Mucosa of gallbladder (tissue), 1 donor: ENCODE data around the gene KIRREL2. TPM values are rescaled to one million over a fixed set of nuclear protein-coding genes. Genes with fewer than 3 reads are reported as not detected.
A peak's percentile ranks its signal among the peaks of the same experiment; 100 is the strongest.

ENCODE experiments used
- DNase-seq: peaks from one replicate; pipeline ENCODE4 v3.0.0-alpha.2; 2020; ENCODE audit warnings: low spot score
- total RNA-seq: library from RNA; stranded (reverse); gene quantifications from one replicate; pipeline ENCODE4 v1.2.1, GENCODE V29; 2021
- donor health status: DM: no; HTN: no; CAD: no.

Gene KIRREL2
- total RNA-seq, 1 donor from 2014 or later: 0.12 TPM

DNA sequence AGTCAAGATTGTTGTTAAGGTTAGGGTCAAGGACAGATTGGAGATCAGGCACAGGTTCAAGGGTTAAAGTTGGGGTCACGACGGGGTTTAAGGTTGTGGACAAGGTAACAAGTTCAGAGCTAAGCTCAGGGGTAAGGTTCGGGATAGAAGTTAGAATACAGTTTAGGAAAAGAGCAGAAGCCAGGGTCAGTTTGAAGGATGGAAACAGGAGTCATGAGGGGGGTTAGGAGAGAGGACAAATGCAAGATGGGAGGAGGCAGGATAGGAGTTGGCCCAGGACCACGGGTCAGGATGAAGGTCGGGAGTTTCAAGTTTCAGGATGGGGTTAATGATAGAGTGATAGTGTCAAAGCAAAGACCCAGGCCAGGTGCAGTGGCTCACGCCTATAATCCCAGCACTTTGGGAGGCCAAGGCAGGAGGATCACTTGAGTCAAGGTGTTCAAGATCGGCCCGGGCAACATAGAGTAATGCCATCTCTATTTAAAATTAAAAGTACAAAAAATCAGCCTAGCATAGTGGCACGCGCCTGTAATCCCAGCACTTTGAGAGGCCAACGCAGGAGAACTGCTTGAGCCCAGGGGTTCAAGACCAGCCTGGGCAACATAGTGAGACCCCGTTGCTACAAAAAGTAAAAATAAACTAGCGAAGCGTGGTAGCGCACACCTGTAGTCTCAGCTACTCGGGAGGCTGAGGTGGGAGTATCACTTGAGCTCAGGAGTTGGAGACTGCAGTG lies 12.1 kb upstream of the KIRREL2 start:
- no peak for DNase-seq

DNA sequence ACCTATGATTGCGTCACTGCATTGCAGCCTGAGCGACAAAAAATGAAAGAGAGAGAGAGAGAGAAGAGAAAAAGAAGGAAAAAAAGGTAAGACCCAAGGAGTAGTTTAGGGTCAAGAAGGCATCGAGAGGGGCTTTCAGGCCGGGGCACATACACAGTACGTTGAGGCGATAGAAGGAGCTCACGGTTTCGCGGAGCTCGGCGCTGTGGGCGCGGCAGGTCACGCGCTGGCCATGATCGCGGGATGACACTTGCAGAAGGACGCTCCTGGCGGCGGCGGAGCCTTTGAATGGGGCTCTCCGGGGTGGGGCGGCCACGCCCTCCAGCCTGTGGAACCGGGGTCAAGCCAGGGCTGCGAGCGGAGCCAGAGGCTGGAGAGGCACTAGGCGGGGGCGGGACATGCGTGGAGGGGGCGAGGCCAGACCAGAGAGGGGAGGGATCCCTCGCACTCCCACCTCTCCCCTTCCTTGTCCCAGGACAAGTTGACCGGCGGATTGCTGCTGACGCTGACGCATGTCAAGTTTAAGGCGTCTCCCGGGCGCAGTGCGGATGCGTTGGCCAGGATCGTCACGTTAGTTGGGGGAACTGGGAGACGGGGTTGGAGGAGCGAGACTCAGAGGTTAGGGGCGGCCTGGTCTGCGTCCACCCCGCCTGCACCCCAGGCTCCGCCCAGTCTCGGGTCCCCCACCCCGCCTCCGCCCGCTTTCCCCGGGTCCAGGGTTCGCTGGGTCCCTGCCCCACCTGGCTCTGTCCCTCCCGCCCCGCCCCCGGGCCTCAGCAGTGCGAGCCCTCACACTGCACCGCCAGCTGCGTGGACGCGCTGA lies 11.3 kb upstream of the KIRREL2 start:
- no peak for DNase-seq

- no peak for DNase-seq
Measured at GRCh38 chr19:35846038-35846668, 10.6 kb upstream of the KIRREL2 start.

GRCh38 chr19:35847911-35848310 lies 8.8 kb upstream of the KIRREL2 start:
- DNase-seq: no peak

DNA sequence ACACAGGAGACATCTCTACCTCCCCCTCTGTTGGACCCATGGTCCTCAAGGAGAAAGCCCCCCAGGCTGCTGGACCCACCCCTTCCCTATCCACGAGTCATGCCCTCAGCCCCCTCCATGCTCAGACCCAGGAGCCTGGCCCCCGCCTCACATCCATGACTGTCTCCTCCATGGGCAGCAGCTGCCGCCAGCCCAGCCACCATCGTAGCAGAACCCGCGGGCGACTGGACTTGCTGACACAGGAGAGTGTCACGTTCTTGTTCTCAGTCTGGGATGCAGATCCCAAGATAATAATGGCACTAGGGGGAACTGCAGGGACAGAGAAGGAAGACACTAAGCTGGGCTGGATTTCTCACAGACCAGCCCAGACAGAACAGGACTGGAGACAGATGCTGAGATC lies 8.2 kb upstream of the KIRREL2 start:
- no peak for DNase-seq

DNA sequence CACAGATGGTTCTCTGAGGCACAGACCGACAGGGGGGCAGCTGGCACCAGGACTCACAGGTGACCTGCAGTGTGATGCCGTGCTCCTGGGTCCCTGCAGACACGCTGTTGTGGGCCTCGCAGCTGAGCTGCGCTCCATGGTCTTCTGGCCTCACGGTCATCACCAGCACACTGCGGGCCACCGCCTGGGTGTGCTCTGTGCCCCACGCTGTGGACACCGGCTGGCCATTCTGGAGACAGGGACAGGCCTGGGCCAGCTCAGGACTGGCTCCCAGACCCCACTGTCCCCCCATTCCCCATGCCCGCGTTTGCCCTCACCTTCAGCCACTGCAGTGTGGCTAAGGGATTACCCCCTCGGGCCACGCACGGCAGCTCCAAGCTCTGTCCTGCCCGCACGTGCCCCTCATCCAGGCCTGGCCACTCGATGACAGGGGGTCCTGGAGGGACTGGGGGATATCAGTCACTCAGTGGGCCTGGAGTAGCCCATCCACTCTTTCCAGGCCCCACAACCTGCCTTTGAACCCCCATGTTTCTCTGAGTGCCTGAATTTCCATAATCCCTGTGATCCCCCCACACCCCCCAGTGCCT lies 7.7 kb upstream of the KIRREL2 start:
- DNase-seq: no peak

GRCh38 chr19:35851213-35852028 lies 5.3 kb upstream of the KIRREL2 start:
- no peak for DNase-seq

DNA sequence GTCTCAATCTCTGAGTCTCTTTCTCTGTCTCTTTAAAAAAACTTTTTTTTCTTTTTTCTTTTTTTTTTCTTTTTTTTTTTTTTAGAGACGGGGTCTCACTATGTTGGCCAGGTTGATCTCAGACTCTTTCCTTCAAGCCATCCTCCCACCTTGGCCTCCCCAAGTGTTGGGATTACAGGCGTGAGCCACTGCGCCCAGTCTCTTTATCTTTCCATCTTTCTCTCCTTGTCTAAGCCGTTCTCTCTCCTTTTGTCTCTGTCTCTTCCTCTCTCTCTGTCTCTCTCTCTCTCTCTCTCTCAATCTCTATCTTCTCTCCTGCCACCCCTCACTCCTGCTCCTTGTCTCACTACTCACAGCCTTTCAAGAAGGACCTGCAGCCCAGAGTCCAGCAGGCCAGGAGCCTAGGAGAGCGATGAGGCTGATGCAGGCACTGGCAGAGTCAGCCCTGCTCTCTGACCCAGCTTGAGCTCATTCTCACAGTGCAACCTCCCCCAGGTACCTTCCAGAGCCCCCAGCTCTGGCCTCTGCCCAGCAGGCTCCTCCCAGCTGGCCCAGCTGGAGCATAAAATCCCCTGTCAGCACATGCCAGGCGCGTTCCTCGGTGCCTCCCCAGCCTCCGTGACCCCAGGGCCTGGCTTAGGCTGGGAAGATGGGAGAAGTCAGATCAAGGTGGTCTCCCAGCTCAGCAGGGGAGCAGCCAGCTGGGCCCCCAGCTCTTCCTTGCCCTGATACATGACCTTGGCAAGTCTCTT lies 4.5 kb upstream of the KIRREL2 start, which contains the start of gene NPHS1:
TSS of gene NPHS1 (minus strand) at position 476 of the 752 bp plus-strand sequence. CDS start 667 bp downstream, outside the sequence.
- no peak for DNase-seq

- DNase-seq: no peak
Measured at GRCh38 chr19:35853038-35853756, 3.5 kb upstream of the KIRREL2 start.

GRCh38 chr19:35858311-35858710 lies 1.6 kb downstream of the KIRREL2 start:
- no peak for DNase-seq

- no peak for DNase-seq
Measured at GRCh38 chr19:35859414-35859813, 2.7 kb downstream of the KIRREL2 start.

- no peak for DNase-seq
Measured at GRCh38 chr19:35860436-35860817, 3.7 kb downstream of the KIRREL2 start.

DNA sequence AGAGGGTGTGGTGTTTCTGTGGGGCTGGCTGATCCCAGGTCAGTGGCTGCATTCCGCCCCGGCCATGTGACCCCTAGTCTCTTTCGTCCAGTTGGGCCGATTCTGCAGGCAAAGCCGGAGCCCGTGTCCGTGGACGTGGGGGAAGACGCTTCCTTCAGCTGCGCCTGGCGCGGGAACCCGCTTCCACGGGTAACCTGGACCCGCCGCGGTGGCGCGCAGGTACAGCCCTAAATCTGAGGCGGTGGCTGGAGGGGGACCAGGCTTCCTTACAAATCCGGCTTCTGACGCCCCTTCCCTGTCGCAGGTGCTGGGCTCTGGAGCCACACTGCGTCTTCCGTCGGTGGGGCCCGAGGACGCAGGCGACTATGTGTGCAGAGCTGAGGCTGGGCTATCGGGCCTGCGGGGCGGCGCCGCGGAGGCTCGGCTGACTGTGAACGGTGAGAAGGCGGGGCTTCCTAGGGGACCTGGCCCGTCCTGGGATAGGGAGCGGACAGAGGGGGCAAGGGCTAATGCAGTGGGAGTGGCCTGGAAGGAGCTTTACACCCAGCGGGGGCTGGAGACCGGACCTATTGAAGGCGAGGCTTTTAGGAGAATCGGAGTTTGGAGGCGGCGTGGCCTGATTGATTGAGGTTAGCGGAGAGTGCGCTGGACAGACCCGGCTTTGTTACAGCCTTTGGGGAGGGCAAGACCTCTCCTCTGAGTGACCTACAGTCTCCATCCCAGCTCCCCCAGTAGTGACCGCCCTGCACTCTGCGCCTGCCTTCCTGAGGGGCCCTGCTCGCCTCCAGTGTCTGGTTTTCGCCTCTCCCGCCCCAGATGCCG lies 4.3 kb downstream of the KIRREL2 start:
- DNase-seq: no peak

GRCh38 chr19:35861640-35862160 lies 5.0 kb downstream of the KIRREL2 start:
- DNase-seq: no peak

GRCh38 chr19:35862528-35862927 lies 5.8 kb downstream of the KIRREL2 start:
- DNase-seq: no peak

DNA sequence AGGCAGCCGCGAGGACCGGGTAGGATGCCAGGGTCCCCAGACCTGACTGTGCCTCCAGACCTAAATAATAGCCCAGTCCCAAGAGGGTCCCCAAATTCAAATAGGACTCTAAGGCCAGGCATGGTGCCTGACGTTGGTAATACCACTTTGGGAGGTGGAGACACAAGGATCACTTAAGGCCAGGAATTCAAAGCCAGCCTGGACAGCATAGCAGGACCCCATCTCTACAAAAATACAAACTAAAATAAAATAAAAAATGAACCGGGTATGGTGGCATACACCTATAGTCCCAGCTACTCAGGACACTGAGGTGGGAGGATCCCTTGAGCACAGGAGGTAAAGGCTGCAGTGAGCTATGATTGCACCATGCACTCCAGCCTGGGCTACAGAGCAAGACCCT lies 6.3 kb downstream of the KIRREL2 start:
- DNase-seq: no peak

DNA sequence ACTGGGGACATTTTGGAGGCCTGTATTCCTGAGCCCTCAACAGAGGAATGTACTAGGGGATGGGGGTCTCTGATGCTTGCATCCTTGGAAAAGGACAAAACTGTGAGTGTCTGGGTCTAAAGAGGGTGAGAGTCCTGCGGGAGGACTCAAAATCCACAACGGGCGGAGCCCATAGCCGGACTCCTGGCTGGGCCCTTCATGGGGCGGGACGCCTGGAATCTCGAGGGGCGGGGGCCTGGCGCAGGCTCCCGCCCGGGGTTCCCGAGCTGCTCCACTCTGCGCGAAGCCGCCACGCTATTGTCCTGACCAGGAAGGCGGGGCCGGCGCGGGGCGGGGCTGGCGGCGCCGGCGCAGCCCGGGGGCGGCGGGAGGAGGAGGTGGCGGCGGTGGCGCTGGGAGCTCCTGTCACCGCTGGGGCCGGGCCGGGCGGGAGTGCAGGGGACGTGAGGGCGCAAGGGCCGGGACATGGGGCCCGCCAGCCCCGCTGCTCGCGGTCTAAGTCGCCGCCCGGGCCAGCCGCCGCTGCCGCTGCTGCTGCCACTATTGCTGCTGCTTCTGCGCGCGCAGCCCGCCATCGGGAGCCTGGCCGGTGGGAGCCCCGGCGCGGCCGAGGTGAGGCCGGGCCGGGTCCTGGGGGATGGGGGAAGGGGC lies 11.6 kb downstream of the KIRREL2 start, which contains the start of gene APLP1:
TSS of gene APLP1 (plus strand) at position 403 of the 651 bp plus-strand sequence. CDS start at position 466, 63 bp downstream.
- DNase-seq: peak; percentile 75

DNA sequence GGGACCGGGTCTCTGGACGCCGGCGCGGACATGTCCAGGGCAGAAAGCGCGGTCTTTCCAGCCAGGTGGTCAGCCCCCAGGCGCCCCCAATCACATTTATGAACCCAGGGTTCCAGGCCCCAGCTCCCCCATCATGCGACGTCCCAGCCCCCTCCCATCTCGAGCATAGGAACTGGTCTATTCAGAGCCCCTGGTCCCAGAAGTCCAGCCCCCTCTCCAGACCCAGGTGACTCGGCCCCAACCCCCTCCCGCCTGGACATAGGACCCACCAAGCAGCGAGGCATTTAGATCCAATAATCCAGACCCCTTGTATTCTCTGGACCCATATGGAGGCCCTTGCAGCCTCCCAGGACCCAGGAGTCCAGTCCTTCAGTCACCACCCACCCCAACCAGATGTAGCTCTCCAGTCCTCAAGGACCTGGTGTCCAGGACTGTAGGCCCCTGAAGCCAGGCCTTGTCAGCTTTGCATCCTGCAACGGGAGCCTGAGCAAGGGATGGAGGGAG lies 12.2 kb downstream of the KIRREL2 start:
- no peak for DNase-seq
